GM13977 (cell line): Measurements from ENCODE around the gene USP53.

Experiments used
- DNase-seq: peaks from one replicate; pipeline ENCODE4 v3.0.0; 2012; ENCODE audit warnings: low spot score
- CTCF ChIP-seq: IDR thresholded peaks from 2 replicates; pipeline ENCODE4 v1.5.1; 2012; ENCODE audit warnings: mild to moderate bottlenecking, control low read depth; ENCODE audit not compliant: insufficient read depth; ENCODE audit errors: extremely low read depth, missing control alignments
- in situ Hi-C: fragments of 300-500 bp; cut with MboI; formaldehyde crosslinking; loops from one replicate; pipeline ENCODE4 v1.12.0; 2022; ENCODE audit warnings: low sequenced_read_pairs, low pct_unique_long_range_greater_than_20kb, mixed read lengths, inconsistent platforms; ENCODE audit not compliant: unreplicated experiment

USP53 gene

GRCh38 chr4:119290598-119290997, 78.1 kb downstream of the USP53 start:
- no peak for TF ChIP-seq CTCF
- in situ Hi-C loops = loop anchor here (10.0 kb wide), 1 partner anchor 306 kb away; no protein-coding TSS in a partner anchor
- DNase-seq = no peak

- no peak for TF ChIP-seq CTCF
- DNase-seq = no peak
- in situ Hi-C loops = loop anchor here (10.0 kb wide), 1 partner anchor 312 kb away; no protein-coding TSS in a partner anchor
These were observed 83.8 kb downstream of the USP53 start for GRCh38 chr4:119296356-119296755.

GRCh38 chr4:119297795-119298194, 85.3 kb downstream of the USP53 start:
- DNase-seq = no peak
- in situ Hi-C loops = loop anchor here (10.0 kb wide), 1 partner anchor 313 kb away; no protein-coding TSS in a partner anchor

GRCh38 chr4:119299260-119299671, 86.8 kb downstream of the USP53 start:
- DNase-seq = no peak
- no peak for TF ChIP-seq CTCF
- in situ Hi-C loops = loop anchor here (10.0 kb wide), 1 partner anchor 314 kb away; no protein-coding TSS in a partner anchor

More at GRCh38 chr4:119297795-119298194, 85.3 kb downstream of the USP53 start:
- TF ChIP-seq CTCF = no peak

GRCh38 chr4:119299741-119300100, 87.2 kb downstream of the USP53 start:
- in situ Hi-C loops = loop anchor here (10.0 kb wide), 2 partner anchors 185 to 315 kb away; no protein-coding TSS in a partner anchor
- peak; percentile 49 for DNase-seq
- no peak for TF ChIP-seq CTCF

- peak; percentile 86 for DNase-seq
- TF ChIP-seq CTCF = no peak
- in situ Hi-C loops = loop anchor here (10.0 kb wide), 1 partner anchor 184 kb away; no protein-coding TSS in a partner anchor
These were observed 87.8 kb downstream of the USP53 start for GRCh38 chr4:119300101-119300978.
